ENCODE data around the gene B9D1. TPM values are rescaled to one million over a fixed set of nuclear protein-coding genes. Genes with fewer than 3 reads are reported as not detected.
A peak's percentile ranks its signal among the peaks of the same experiment; 100 is the strongest.

B9D1 gene
- polyA plus RNA-seq, 3 donors, result 1.0 TPM; not detected in 2

GRCh38 chr17:19325542-19325941, 37.0 kb downstream of the B9D1 start:
- no peak overlapping the region for H3K27ac ChIP-seq (ENCODE audit: low read depth in 1 of 2, low read length in 2 of 2)
- DNase-seq, result no peak
- H3K9me3 ChIP-seq (replicated peaks in 1 of 2; ENCODE audit: control insufficient read depth in 1 of 2, insufficient read depth in 1 of 2, low read length in 2 of 2), result peaks cover 4 to 13% of the 10 kb centered on the region in 2 donors
- H3K36me3 ChIP-seq (replicated peaks in 1 of 2; ENCODE audit: control insufficient read depth in 1 of 2, insufficient read depth in 2 of 2, low read length in 2 of 2), result no peaks in the 10 kb centered on the region
- TF ChIP-seq CTCF (IDR thresholded peaks at IDR 0.05), result no peak
- no peak overlapping the region for H3K4me2 ChIP-seq (replicated peaks; ENCODE audit: extremely low read depth, low read length, poor library complexity, severe bottlenecking)
- peaks cover 19 to 66% of the 10 kb centered on the region in 2 donors for H3K27me3 ChIP-seq (ENCODE audit: control insufficient read depth in 2 of 2, insufficient read depth in 2 of 2, low read length in 2 of 2)
- Mint-ChIP-seq H3K36me3 (peaks cover 0 to 2% of the 10 kb centered on the region in 2 donors), H3K27ac (no peak overlapping the region), H3K27me3 (ENCODE audit: low read depth in 3 of 3) (peaks cover 43 to 80% (median 65%) of the 10 kb centered on the region in 3 donors), H3K4me3 (no peak overlapping the region), H3K4me1 (no peaks in the 10 kb centered on the region), H3K9me3 (peaks cover 3 to 26% (median 17%) of the 10 kb centered on the region in 7 donors)
- H4K20me1 ChIP-seq (ENCODE audit: insufficient read depth, low read length), result no peaks in the 10 kb centered on the region
- no peaks in the 10 kb centered on the region for H3K79me2 ChIP-seq (ENCODE audit: insufficient read depth, low read length)
- intact Hi-C loops (cut with micrococcal nuclease), result no loop called here
- no peak overlapping the region for H3K4me3 ChIP-seq (replicated peaks in 1 of 3; ENCODE audit: low read depth in 2 of 3, low read length in 3 of 3)
- H3K4me1 ChIP-seq (ENCODE audit: control insufficient read depth in 1 of 2, insufficient read depth in 2 of 2, low read length in 2 of 2), result no peaks in the 10 kb centered on the region
- H2AFZ ChIP-seq (ENCODE audit: insufficient read depth, low read depth, low read length, poor library complexity, severe bottlenecking), result no peak overlapping the region
- no peak overlapping the region for H3K9ac ChIP-seq (ENCODE audit: insufficient read depth, low read length, poor library complexity, severe bottlenecking)

GRCh38 chr17:19322861-19323260, 39.7 kb downstream of the B9D1 start:
- Histone ChIP-seq H3K9ac (ENCODE audit: insufficient read depth, low read length, poor library complexity, severe bottlenecking) (no peak overlapping the region), H4K20me1 (ENCODE audit: insufficient read depth, low read length) (no peaks in the 10 kb centered on the region), H3K27ac (ENCODE audit: low read depth in 1 of 2, low read length in 2 of 2) (no peak overlapping the region), H3K4me3 (replicated peaks in 1 of 3; ENCODE audit: low read depth in 2 of 3, low read length in 3 of 3) (no peak overlapping the region), H3K79me2 (ENCODE audit: insufficient read depth, low read length) (no peaks in the 10 kb centered on the region), H3K4me1 (ENCODE audit: control insufficient read depth in 1 of 2, insufficient read depth in 2 of 2, low read length in 2 of 2) (no peaks in the 10 kb centered on the region), H3K27me3 (ENCODE audit: control insufficient read depth in 2 of 2, insufficient read depth in 2 of 2, low read length in 2 of 2) (peaks cover 23 to 75% of the 10 kb centered on the region in 2 donors), H2AFZ (ENCODE audit: insufficient read depth, low read depth, low read length, poor library complexity, severe bottlenecking) (no peak overlapping the region), H3K36me3 (replicated peaks in 1 of 2; ENCODE audit: control insufficient read depth in 1 of 2, insufficient read depth in 2 of 2, low read length in 2 of 2) (no peaks in the 10 kb centered on the region), H3K9me3 (replicated peaks in 1 of 2; ENCODE audit: control insufficient read depth in 1 of 2, insufficient read depth in 1 of 2, low read length in 2 of 2) (peaks cover 4 to 13% of the 10 kb centered on the region in 2 donors), H3K4me2 (replicated peaks; ENCODE audit: extremely low read depth, low read length, poor library complexity, severe bottlenecking) (no peak overlapping the region)
- intact Hi-C loops (cut with micrococcal nuclease), result loop anchor here in 1 of 2 donors (5.0 kb wide), 1 partner anchor 41 kb away; no protein-coding TSS in a partner anchor
- Mint-ChIP-seq H3K4me3 (peak overlapping the region in 1 of 2 donors; percentile 40), H3K27ac (no peak overlapping the region), H3K9me3 (peaks cover 3 to 26% (median 16%) of the 10 kb centered on the region in 7 donors), H3K36me3 (peaks cover 0 to 2% of the 10 kb centered on the region in 2 donors), H3K27me3 (ENCODE audit: low read depth in 3 of 3) (peaks cover 58 to 81% (median 74%) of the 10 kb centered on the region in 3 donors), H3K4me1 (no peaks in the 10 kb centered on the region)
- WGBS (ENCODE audit: insufficient coverage), result 60% methylated on average over 1 of the region's 1 CpG
- TF ChIP-seq CTCF (IDR thresholded peaks at IDR 0.05), result no peak
- no peak for DNase-seq
